HCT116 (cell line): Measurements from ENCODE around the gene HYLS1. TPM values are rescaled to one million over a fixed set of nuclear protein-coding genes. Genes with fewer than 3 reads are reported as not detected.

ENCODE experiments used
- ATAC-seq: fragments of 200-7000 bp; cut with Tn5 transposase; 2 replicates; pipeline ENCODE4 v1.9.1; 2020; ENCODE audit warnings: mild to moderate bottlenecking, moderate library complexity
- BruUV-seq: library from RNA; stranded (reverse); fragments of 400-500 nt; replicated peaks from 2 replicates; lab custom pipeline; 2021; lab: Mats Ljungman, UMichigan
- CTCF ChIA-PET: fragments of 300-600 bp; sonication (Branson Sonifier 250); formaldehyde crosslinking; loops from one replicate; lab custom pipeline; 2021; ENCODE audit warnings: antibody characterized with exemption; lab: Charles Lee
- POLR2A ChIA-PET: fragments of 300-600, 350-600 bp; sonication (Branson Sonifier 250); formaldehyde crosslinking; loops from one replicate; lab custom pipeline; 2021; ENCODE audit warnings: antibody characterized with exemption; lab: Charles Lee
- RAD21 ChIA-PET, 2 experiments: fragments of 300-600 bp; sonication (Branson Sonifier 250); formaldehyde crosslinking; loops; one replicate each; lab custom pipeline; 2023; ENCODE audit warnings: low total read pairs in 2 of 2; ENCODE audit not compliant: uncharacterized antibody in 2 of 2, unreplicated experiment in 2 of 2, low non-redundant PET in 1 of 2; lab: Charles Lee
- DNase-seq: peaks from one replicate; pipeline ENCODE4 v3.0.0-alpha.2; 2010; ENCODE audit warnings: low read depth, low spot score
- H2AFZ ChIP-seq: fragments of 200-600 bp; shearing (Covaris generic), sonication (generic); 2 replicates; pipeline ENCODE4 v1.6.1; 2017; ENCODE audit warnings: low read depth, mixed run types, mixed read lengths, antibody characterized with exemption, low read length; ENCODE audit not compliant: poor library complexity, severe bottlenecking
- H3K27ac ChIP-seq: 2 replicates; pipeline ENCODE4 v1.5.1; 2012; ENCODE audit warnings: low read depth, low read length
- H3K27me3 ChIP-seq: fragments of 200-600 bp; sonication (generic); 2 replicates; pipeline ENCODE4 v1.6.1; 2016; ENCODE audit warnings: mixed run types, low read length, mixed read lengths; ENCODE audit not compliant: insufficient read depth
- H3K36me3 ChIP-seq, 2 experiments: fragments of 200-500 bp in 1 of 2; fragments of 200-600 bp in 1 of 2; sonication (Bioruptor generic) in 1 of 2; sonication (generic) in 1 of 2; 2 replicates each; pipeline versions ENCODE4 v1.5.1 to v1.6.1; 2014 to 2016; ENCODE audit warnings: low read length in 2 of 2, inconsistent platforms in 1 of 2, mixed read lengths in 1 of 2, mixed run types in 1 of 2; ENCODE audit not compliant: insufficient read depth in 2 of 2, control insufficient read depth in 1 of 2
- H3K4me1 ChIP-seq, 2 experiments: fragments of 200-600 bp in 1 of 2; sonication (generic) in 1 of 2; 2 replicates each; pipeline versions ENCODE4 v1.5.1 to v1.6.1; 2012 to 2017; ENCODE audit warnings: low read length in 2 of 2, inconsistent platforms in 1 of 2, mild to moderate bottlenecking in 1 of 2, mixed read lengths in 1 of 2, mixed run types in 1 of 2, moderate library complexity in 1 of 2; ENCODE audit not compliant: insufficient read depth in 2 of 2, control insufficient read depth in 1 of 2
- H3K4me2 ChIP-seq: fragments of 200-600 bp; sonication (generic); 2 replicates; pipeline ENCODE4 v1.6.1; 2017; ENCODE audit warnings: mixed run types, low read length, mixed read lengths
- H3K4me3 ChIP-seq, 2 experiments: fragments of 200-600 bp in 1 of 2; sonication (generic) in 1 of 2; replicated peaks in 1 of 2; 2 replicates each; pipeline ENCODE4 v1.5.1; 2011 to 2016; ENCODE audit warnings: low read length in 2 of 2, control low read depth in 1 of 2, low read depth in 1 of 2, mild to moderate bottlenecking in 1 of 2, mixed read lengths in 1 of 2, mixed run types in 1 of 2
- H3K79me2 ChIP-seq: fragments of 200-600 bp; sonication (generic); 2 replicates; pipeline ENCODE4 v1.6.1; 2017; ENCODE audit warnings: mild to moderate bottlenecking, mixed run types, low read length, moderate library complexity, mixed read lengths; ENCODE audit not compliant: insufficient read depth
- H3K9ac ChIP-seq: fragments of 200-600 bp; sonication (generic); 2 replicates; pipeline ENCODE4 v1.6.1; 2016; ENCODE audit warnings: low read length, mixed read lengths
- H3K9me2 ChIP-seq: fragments of 200-600 bp; sonication (generic), shearing (Covaris generic); 2 replicates; pipeline ENCODE4 v1.6.1; 2017; ENCODE audit warnings: mixed run types, mild to moderate bottlenecking, moderate library complexity; ENCODE audit not compliant: insufficient read depth
- H3K9me3 ChIP-seq, 2 experiments: fragments of 200-500 bp in 1 of 2; fragments of 200-600 bp in 1 of 2; sonication (Bioruptor generic) in 1 of 2; sonication (generic) in 1 of 2; 2 replicates each; pipeline ENCODE4 v1.6.1; 2014 to 2017; ENCODE audit warnings: low read length in 2 of 2, mixed read lengths in 2 of 2, inconsistent platforms in 1 of 2, low read depth in 1 of 2, mild to moderate bottlenecking in 1 of 2, mixed run types in 1 of 2, moderate library complexity in 1 of 2; ENCODE audit not compliant: control insufficient read depth in 1 of 2, insufficient read depth in 1 of 2
- H4K20me1 ChIP-seq: fragments of 200-600 bp; sonication (generic), shearing (Covaris generic); 2 replicates; pipeline ENCODE4 v1.6.1; 2017; ENCODE audit warnings: mixed run types, mild to moderate bottlenecking, moderate library complexity; ENCODE audit not compliant: insufficient read depth
- ELF1 ChIP-seq: IDR thresholded peaks from 2 replicates; pipeline ENCODE4 v1.6.1; 2012; ENCODE audit warnings: low read depth, borderline replicate concordance
- EZH2 ChIP-seq: fragments of 200-600 bp; sonication (generic); IDR thresholded peaks from 2 replicates; pipeline ENCODE4 v1.6.1; 2017; ENCODE audit warnings: antibody characterized with exemption, mixed run types
- JUND ChIP-seq: IDR thresholded peaks from 2 replicates; pipeline ENCODE4 v1.6.1; 2012
- POLR2A ChIP-seq: IDR thresholded peaks from 2 replicates; pipeline ENCODE4 v1.7.0; 2011; ENCODE audit warnings: borderline replicate concordance; ENCODE audit not compliant: insufficient read depth, insufficient read length; ENCODE audit errors: extremely low read depth
- RAD21 ChIP-seq: IDR thresholded peaks from 2 replicates; pipeline ENCODE4 v1.6.1; 2012; ENCODE audit warnings: low read depth, mild to moderate bottlenecking
- REST ChIP-seq: IDR thresholded peaks from 2 replicates; pipeline ENCODE4 v1.6.1; 2012; ENCODE audit warnings: low read depth
- SIN3A ChIP-seq: IDR thresholded peaks from 2 replicates; pipeline ENCODE4 v1.6.1; 2012; ENCODE audit warnings: low read depth
- SRF ChIP-seq: IDR thresholded peaks from 2 replicates; pipeline ENCODE4 v1.6.1; 2012; ENCODE audit warnings: low read depth
- TCF7L2 ChIP-seq: IDR thresholded peaks from 2 replicates; pipeline ENCODE4 v1.7.0; 2011; ENCODE audit warnings: borderline replicate concordance, inconsistent platforms; ENCODE audit not compliant: insufficient read depth, insufficient read length; ENCODE audit errors: extremely low read depth
- ZBTB33 ChIP-seq: IDR thresholded peaks from 2 replicates; pipeline ENCODE4 v1.6.1; 2011; ENCODE audit warnings: mild to moderate bottlenecking, low read length, moderate library complexity; ENCODE audit not compliant: insufficient replicate concordance; ENCODE audit errors: extremely low read depth
- ZFX ChIP-seq: fragments of 450-650 bp; IDR thresholded peaks from 2 replicates; pipeline ENCODE4 v1.6.1; 2017
- intact Hi-C: fragments of 100-400 bp; cut with micrococcal nuclease; formaldehyde crosslinking; loops from 2 replicates; pipeline ENCODE4 v1.10.0; 2022
- total RNA-seq: library from RNA; stranded (reverse); gene quantifications from one replicate; pipeline ENCODE4 v1.2.1, GENCODE V29; 2021; ENCODE audit not compliant: unreplicated experiment
- TF ChIP-seq, protein P1 (sequence below): IDR thresholded peaks from 2 replicates; pipeline ENCODE4 v1.6.1; 2012

HYLS1 gene
- total RNA-seq, 1 experiment from 2014 or later, result 18.9 TPM

DNA sequence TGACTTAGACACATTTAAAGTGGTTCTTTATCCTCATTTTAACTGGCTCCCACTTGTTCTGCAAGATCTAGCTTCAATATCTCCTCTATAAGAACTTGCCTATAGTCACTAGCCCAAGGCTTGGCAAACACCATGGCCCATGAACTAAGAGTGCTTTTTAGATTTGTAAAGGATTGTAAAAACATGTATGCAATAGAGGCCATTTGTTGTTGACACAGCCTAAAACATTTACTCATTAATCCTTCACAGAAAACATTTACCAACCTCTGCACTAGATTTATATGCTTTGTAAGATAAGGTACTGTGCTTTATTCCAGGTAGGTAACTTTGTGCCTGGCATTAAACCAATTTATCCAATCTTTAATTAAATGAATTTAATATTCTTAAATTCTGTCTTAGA is 5.5 kb downstream of the HYLS1 start:
- Histone ChIP-seq H3K9me3 (no peaks in the 10 kb centered on the region), H2AFZ (no peak overlapping the region), H3K27me3 (no peaks in the 10 kb centered on the region), H4K20me1 (peaks cover 3% of the 10 kb centered on the region; the same call in 1 of the 2 replicates), H3K9me2 (no peaks in the 10 kb centered on the region), H3K4me2 (no peak overlapping the region), H3K36me3 (peaks cover 24 to 36% of the 10 kb centered on the region in 2 experiments; a peak in 3 of 4 replicates), H3K4me3 (no peak overlapping the region), H3K4me1 (peaks cover 0 to 16% of the 10 kb centered on the region in 2 experiments; a peak in 3 of 4 replicates), H3K79me2 (peaks cover 100% of the 10 kb centered on the region)
- ChIA-PET POLR2A (no interaction called here), RAD21 (no interaction called here), CTCF (no interaction called here)
- BruUV-seq, result no TSS peak
- ATAC-seq, result no peak
- intact Hi-C loops, result no loop called here
- no peak for TF ChIP-seq SRF
- TF ChIP-seq TCF7L2, result no peak
- no peak for TF ChIP-seq POLR2A
- TF ChIP-seq, protein P1, sequence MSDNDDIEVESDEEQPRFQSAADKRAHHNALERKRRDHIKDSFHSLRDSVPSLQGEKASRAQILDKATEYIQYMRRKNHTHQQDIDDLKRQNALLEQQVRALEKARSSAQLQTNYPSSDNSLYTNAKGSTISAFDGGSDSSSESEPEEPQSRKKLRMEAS, result no peak
- TF ChIP-seq RAD21, result no peak
- no peak for TF ChIP-seq ZFX
- no peak for TF ChIP-seq EZH2
- no peak for TF ChIP-seq ZBTB33
- no peak for TF ChIP-seq ELF1
- no peak for TF ChIP-seq REST
- TF ChIP-seq SIN3A, result no peak
- TF ChIP-seq JUND, result no peak
- TF ChIP-seq, all 23 proteins: peak for 0
- H3K27ac ChIP-seq, result no peak overlapping the region
- DNase-seq, result no peak
- H3K9ac ChIP-seq, result no peak overlapping the region
